Measurements from ENCODE around the gene P3H2. TPM values are rescaled to one million over a fixed set of nuclear protein-coding genes. Genes with fewer than 3 reads are reported as not detected.

The P3H2 gene
- total and polyA plus RNA-seq, 2 of the 4 experiments (the other 2 are of a cell fraction): 54.7 to 64.3 TPM

DNA sequence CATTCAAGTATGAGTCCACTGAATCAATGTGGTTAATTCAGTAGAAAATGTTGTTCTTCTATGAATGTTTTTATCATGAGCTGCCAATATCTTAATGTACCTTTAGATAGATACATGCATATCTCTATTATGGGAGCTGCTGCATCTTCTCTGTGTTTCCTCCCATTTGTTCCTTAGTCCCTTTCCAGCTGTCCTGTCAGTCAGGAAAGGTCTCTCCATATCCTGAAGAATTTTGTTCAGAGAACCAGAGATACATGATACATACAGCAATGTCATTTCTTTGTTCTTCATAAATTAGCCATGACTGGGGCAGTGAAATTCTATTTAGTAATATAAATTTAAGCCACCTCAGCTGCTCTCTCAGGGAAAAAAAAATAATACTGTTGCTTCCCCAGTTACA is 103.7 kb downstream of the P3H2 start (continued):
- TF ChIP-seq, protein P1, sequence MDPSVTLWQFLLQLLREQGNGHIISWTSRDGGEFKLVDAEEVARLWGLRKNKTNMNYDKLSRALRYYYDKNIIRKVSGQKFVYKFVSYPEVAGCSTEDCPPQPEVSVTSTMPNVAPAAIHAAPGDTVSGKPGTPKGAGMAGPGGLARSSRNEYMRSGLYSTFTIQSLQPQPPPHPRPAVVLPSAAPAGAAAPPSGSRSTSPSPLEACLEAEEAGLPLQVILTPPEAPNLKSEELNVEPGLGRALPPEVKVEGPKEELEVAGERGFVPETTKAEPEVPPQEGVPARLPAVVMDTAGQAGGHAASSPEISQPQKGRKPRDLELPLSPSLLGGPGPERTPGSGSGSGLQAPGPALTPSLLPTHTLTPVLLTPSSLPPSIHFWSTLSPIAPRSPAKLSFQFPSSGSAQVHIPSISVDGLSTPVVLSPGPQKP (IDR thresholded peaks at IDR 0.05; ENCODE audit: borderline replicate concordance, low read depth, low read length): no peak
- TF ChIP-seq POLR2A (IDR thresholded peaks at IDR 0.05; ENCODE audit: low read depth, low read length): no peak
- TF ChIP-seq, protein P2, sequence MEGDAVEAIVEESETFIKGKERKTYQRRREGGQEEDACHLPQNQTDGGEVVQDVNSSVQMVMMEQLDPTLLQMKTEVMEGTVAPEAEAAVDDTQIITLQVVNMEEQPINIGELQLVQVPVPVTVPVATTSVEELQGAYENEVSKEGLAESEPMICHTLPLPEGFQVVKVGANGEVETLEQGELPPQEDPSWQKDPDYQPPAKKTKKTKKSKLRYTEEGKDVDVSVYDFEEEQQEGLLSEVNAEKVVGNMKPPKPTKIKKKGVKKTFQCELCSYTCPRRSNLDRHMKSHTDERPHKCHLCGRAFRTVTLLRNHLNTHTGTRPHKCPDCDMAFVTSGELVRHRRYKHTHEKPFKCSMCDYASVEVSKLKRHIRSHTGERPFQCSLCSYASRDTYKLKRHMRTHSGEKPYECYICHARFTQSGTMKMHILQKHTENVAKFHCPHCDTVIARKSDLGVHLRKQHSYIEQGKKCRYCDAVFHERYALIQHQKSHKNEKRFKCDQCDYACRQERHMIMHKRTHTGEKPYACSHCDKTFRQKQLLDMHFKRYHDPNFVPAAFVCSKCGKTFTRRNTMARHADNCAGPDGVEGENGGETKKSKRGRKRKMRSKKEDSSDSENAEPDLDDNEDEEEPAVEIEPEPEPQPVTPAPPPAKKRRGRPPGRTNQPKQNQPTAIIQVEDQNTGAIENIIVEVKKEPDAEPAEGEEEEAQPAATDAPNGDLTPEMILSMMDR (conservative IDR thresholded peaks at IDR 0.05; ENCODE audit: low read depth, low read length): no peak

All from IMR-90 (cell line).